ENCODE data around the gene GPM6B.

GPM6B gene

DNA sequence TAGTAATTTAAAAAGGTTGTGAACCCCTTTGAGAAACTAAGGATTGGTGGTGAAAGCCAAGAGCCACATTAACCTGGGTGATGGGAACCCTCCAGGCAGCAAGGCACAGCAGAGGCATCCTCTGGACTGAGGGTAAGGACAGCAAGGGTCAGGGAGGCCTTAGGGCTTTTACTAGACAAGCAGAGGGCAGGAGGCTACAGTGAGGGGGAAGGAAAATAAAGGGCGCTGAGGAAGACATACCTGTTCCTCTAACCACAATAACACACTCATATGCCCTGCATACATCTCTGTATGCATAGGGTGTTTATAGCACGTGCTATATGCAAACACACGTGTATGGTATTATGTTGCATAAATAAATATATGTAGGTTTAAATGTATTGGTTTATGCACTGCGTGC, 18.7 kb downstream of the GPM6B start:
- Histone ChIP-seq H3K9me3 (ENCODE audit: control insufficient read depth, low read length) (no peaks in the 10 kb centered on the region), H3K36me3 (ENCODE audit: control insufficient read depth, insufficient read depth, low read length) (no peaks in the 10 kb centered on the region), H3K4me2 (ENCODE audit: low read length) (no peak overlapping the region), H3K79me2 (no peaks in the 10 kb centered on the region), H3K4me1 (no peaks in the 10 kb centered on the region), H3K9ac (no peak overlapping the region), H3K4me3 (ENCODE audit: low read depth, low read length) (no peak overlapping the region), H3K27ac (no peak overlapping the region), H2AFZ (no peak overlapping the region), H3K27me3 (ENCODE audit: control insufficient read depth, insufficient read depth, low read length) (no peaks in the 10 kb centered on the region)
- TF ChIP-seq, protein P1, sequence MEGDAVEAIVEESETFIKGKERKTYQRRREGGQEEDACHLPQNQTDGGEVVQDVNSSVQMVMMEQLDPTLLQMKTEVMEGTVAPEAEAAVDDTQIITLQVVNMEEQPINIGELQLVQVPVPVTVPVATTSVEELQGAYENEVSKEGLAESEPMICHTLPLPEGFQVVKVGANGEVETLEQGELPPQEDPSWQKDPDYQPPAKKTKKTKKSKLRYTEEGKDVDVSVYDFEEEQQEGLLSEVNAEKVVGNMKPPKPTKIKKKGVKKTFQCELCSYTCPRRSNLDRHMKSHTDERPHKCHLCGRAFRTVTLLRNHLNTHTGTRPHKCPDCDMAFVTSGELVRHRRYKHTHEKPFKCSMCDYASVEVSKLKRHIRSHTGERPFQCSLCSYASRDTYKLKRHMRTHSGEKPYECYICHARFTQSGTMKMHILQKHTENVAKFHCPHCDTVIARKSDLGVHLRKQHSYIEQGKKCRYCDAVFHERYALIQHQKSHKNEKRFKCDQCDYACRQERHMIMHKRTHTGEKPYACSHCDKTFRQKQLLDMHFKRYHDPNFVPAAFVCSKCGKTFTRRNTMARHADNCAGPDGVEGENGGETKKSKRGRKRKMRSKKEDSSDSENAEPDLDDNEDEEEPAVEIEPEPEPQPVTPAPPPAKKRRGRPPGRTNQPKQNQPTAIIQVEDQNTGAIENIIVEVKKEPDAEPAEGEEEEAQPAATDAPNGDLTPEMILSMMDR (IDR thresholded peaks at IDR 0.05) = no peak

DNA sequence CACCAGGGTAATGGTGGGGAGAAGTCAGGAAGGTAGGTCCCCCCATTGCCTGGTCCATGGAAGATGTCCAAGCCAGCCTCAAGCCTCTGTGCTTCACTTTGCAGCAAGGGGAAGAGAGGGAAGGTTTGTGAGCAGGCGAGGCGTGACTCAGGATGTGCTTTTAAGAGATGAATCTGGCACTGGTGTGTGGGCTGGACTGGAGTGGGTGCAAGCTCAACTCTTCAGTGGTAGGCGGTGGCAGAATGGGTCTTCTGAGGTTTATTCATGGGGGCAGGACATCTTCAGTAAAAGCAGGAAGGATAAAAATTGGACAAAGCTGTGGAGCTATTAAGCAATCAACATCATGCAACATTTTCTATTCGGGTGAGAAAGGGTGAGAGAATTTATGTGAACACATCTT, 19.4 kb downstream of the GPM6B start:
- H3K27ac ChIP-seq = no peak overlapping the region
- TF ChIP-seq, protein P1 (IDR thresholded peaks at IDR 0.05) = no peak

DNA sequence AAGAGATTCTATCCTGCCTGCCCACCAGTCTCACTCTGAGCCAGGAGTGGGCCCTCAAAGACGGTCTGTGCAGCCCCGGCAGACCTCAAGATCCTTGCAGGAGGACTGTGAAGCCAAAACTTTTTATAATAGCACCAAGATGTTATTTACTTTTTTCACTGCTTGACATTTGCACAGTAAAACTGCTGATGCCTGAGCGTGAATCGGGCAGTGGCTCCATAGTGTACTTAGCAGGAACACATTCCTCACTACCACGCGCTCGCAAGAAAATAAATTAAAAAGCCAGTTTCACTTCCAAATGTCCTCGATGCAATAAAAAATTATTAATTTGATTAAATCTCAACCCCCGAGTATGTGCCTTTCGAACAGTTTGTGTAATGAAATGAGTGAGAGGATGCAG, 22.5 kb downstream of the GPM6B start:
- Histone ChIP-seq H3K9ac (no peak overlapping the region), H3K4me3 (ENCODE audit: low read depth, low read length) (no peak overlapping the region), H3K27me3 (ENCODE audit: control insufficient read depth, insufficient read depth, low read length) (no peaks in the 10 kb centered on the region), H3K4me2 (ENCODE audit: low read length) (no peak overlapping the region), H3K27ac (no peak overlapping the region), H3K36me3 (ENCODE audit: control insufficient read depth, insufficient read depth, low read length) (no peaks in the 10 kb centered on the region), H3K4me1 (no peaks in the 10 kb centered on the region), H2AFZ (no peak overlapping the region), H3K9me3 (ENCODE audit: control insufficient read depth, low read length) (no peaks in the 10 kb centered on the region), H3K79me2 (no peaks in the 10 kb centered on the region)
- TF ChIP-seq, protein P1 (IDR thresholded peaks at IDR 0.05) = no peak

More for the DNA sequence above, 19.4 kb downstream of the GPM6B start:
- no peak overlapping the region for H2AFZ ChIP-seq
- no peak overlapping the region for H3K4me2 ChIP-seq (ENCODE audit: low read length)
- no peaks in the 10 kb centered on the region for H3K9me3 ChIP-seq (ENCODE audit: control insufficient read depth, low read length)
- H3K27me3 ChIP-seq (ENCODE audit: control insufficient read depth, insufficient read depth, low read length) = no peaks in the 10 kb centered on the region
- no peak overlapping the region for H3K4me3 ChIP-seq (ENCODE audit: low read depth, low read length)
- no peaks in the 10 kb centered on the region for H3K4me1 ChIP-seq
- no peaks in the 10 kb centered on the region for H3K79me2 ChIP-seq
- no peak overlapping the region for H3K9ac ChIP-seq
- H3K36me3 ChIP-seq (ENCODE audit: control insufficient read depth, insufficient read depth, low read length) = no peaks in the 10 kb centered on the region

DNA sequence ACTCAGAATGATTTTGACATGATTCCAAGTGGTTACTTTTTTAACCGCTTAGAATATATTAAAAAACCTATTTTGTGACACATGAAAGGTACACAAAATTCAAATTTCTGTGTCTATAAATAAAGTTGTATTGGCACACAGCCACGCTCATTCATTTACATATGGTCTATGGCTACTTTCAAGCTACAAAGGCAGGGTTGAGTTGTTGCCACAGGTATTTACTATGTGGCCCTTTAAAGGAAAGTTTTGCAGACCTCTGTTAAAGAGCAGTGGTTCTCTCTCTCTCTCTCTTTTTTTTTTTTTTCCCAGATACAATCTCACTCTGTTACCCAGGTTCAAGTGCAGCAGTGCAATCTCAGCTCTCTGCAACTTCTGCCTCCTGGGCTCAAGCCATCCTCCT, 23.0 kb downstream of the GPM6B start:
- H3K9me3 ChIP-seq (ENCODE audit: control insufficient read depth, low read length) = no peaks in the 10 kb centered on the region
- no peak overlapping the region for H3K4me2 ChIP-seq (ENCODE audit: low read length)
- H3K27ac ChIP-seq = no peak overlapping the region
- no peak overlapping the region for H3K4me3 ChIP-seq (ENCODE audit: low read depth, low read length)
- no peaks in the 10 kb centered on the region for H3K79me2 ChIP-seq
- H3K27me3 ChIP-seq (ENCODE audit: control insufficient read depth, insufficient read depth, low read length) = no peaks in the 10 kb centered on the region
- H2AFZ ChIP-seq = no peak overlapping the region
- no peaks in the 10 kb centered on the region for H3K4me1 ChIP-seq
- TF ChIP-seq, protein P1 (IDR thresholded peaks at IDR 0.05) = no peak
- no peak overlapping the region for H3K9ac ChIP-seq
- H3K36me3 ChIP-seq (ENCODE audit: control insufficient read depth, insufficient read depth, low read length) = no peaks in the 10 kb centered on the region

DNA sequence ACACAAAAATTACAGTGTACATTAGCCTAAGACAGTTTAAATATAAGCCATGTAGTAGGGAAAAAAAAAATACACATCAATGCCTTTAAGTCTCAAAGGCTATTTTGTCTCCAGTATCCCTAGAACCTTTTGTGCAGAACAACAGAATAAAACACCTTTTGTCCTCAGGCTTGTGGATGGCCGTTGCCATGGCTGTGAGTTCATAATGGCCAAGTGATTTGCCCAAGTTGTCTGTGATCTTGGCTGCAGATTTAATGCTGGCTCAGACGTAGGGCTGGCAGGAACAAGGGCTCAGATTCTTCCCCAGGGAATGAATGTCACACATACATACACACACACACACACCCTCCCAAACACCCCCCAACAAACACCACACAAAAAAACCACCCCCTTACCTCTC, 25.3 kb downstream of the GPM6B start:
- TF ChIP-seq, protein P1 (IDR thresholded peaks at IDR 0.05) = no peak
- H3K79me2 ChIP-seq = no peaks in the 10 kb centered on the region
- H3K4me3 ChIP-seq (ENCODE audit: low read depth, low read length) = no peak overlapping the region
- no peak overlapping the region for H2AFZ ChIP-seq
- no peak overlapping the region for H3K4me2 ChIP-seq (ENCODE audit: low read length)
- no peaks in the 10 kb centered on the region for H3K4me1 ChIP-seq
- H3K36me3 ChIP-seq (ENCODE audit: control insufficient read depth, insufficient read depth, low read length) = no peaks in the 10 kb centered on the region
- no peaks in the 10 kb centered on the region for H3K27me3 ChIP-seq (ENCODE audit: control insufficient read depth, insufficient read depth, low read length)
- no peak overlapping the region for H3K9ac ChIP-seq
- H3K27ac ChIP-seq = no peak overlapping the region
- H3K9me3 ChIP-seq (ENCODE audit: control insufficient read depth, low read length) = no peaks in the 10 kb centered on the region
